Measurements from ENCODE around the gene CAPN10. TPM values are rescaled to one million over a fixed set of nuclear protein-coding genes. Genes with fewer than 3 reads are reported as not detected.
A peak's percentile ranks its signal among the peaks of the same experiment; 100 is the strongest.
"Not testable (repeated sequence)": the region's sequence is repeated elsewhere in the genome, so short reads cannot be mapped to it uniquely, and the experiment has no call there.

CAPN10 gene
- total RNA-seq, 1 donor, result 21.0 TPM

DNA sequence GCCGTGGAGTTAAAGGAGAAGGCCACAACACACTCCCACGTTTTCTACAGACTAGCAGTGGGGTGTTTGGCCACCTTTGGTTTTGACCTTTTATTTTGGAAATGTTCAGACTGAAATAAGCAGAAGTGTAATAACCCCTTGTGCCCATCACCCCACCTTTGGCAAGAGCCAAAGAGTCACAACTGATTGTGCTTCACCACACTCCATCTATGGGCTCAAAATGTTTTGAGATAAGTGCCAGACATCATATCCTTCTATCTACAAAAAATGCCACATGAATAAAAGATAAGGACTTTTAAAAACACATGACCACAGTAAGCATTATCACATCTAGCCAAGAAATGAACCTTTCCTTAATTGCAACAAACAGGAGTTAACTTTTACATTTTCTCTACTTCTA, 28.9 kb downstream of the CAPN10 start:
- no peaks in the 10 kb centered on the region for H3K9me3 ChIP-seq (ENCODE audit: low read depth, low read length)
- TF ChIP-seq, protein P1, sequence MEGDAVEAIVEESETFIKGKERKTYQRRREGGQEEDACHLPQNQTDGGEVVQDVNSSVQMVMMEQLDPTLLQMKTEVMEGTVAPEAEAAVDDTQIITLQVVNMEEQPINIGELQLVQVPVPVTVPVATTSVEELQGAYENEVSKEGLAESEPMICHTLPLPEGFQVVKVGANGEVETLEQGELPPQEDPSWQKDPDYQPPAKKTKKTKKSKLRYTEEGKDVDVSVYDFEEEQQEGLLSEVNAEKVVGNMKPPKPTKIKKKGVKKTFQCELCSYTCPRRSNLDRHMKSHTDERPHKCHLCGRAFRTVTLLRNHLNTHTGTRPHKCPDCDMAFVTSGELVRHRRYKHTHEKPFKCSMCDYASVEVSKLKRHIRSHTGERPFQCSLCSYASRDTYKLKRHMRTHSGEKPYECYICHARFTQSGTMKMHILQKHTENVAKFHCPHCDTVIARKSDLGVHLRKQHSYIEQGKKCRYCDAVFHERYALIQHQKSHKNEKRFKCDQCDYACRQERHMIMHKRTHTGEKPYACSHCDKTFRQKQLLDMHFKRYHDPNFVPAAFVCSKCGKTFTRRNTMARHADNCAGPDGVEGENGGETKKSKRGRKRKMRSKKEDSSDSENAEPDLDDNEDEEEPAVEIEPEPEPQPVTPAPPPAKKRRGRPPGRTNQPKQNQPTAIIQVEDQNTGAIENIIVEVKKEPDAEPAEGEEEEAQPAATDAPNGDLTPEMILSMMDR (IDR thresholded peaks at IDR 0.05; ENCODE audit: extremely low read depth, low read depth, low read length), result no peak
- H3K4me3 ChIP-seq (ENCODE audit: insufficient read depth, low read length), result no peak overlapping the region
- H3K36me3 ChIP-seq (ENCODE audit: insufficient read depth, low read length), result no peaks in the 10 kb centered on the region
- no peak overlapping the region for H2AFZ ChIP-seq (ENCODE audit: low read length)
- no peak for DNase-seq (ENCODE audit: insufficient read length, low spot score, missing footprints)
- no peaks in the 10 kb centered on the region for H3K27me3 ChIP-seq (ENCODE audit: insufficient read depth, low read length)
- no peak overlapping the region for H3K27ac ChIP-seq (ENCODE audit: low read depth, low read length)
- no peaks in the 10 kb centered on the region for H4K20me1 ChIP-seq (ENCODE audit: insufficient read depth, low read length)
- no peaks in the 10 kb centered on the region for H3K79me2 ChIP-seq (ENCODE audit: insufficient read depth, low read length)
- no peaks in the 10 kb centered on the region for H3K4me1 ChIP-seq (ENCODE audit: insufficient read depth, low read length)
- H3K4me2 ChIP-seq (ENCODE audit: insufficient read depth, low read length), result no peak overlapping the region

DNA sequence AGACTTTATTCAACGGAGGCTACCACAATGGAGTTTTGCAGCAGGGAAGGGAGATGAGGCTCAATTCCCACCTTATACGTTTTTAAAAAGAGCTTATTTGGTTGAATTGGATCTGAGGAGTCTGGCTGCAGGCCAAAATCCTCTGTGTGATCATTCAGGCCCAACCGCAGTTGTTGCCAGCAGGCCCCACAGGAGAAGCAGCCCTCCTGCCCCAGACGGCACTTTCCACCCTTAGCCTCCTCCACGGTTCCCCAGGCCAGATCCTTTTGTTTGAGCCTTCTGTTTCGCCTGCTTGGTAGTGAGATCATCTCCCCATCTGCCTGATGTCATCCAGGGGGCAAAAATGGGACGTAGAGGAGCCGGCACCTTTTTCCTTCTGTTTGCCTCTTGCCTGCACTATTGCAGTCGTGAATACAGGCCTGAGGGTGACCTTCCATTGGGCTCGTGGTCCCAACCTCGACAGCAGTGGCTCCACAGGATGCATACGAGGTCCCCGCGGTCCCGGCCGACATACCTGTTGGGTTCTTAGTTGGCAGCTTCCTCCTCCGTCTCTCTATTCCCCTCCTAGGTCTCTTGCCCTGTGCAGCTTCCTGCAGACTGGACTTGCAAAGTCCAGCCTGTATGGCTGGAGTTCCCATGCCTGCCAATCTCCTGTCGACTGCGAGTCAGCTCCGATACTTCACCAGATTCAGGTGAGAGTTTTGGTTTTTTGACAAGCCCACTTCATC, 29.4 kb downstream of the CAPN10 start:
- TF ChIP-seq, protein P1 (IDR thresholded peaks at IDR 0.05; ENCODE audit: extremely low read depth, low read depth, low read length), result no peak
- peak; percentile 8 for DNase-seq (ENCODE audit: insufficient read length, low spot score, missing footprints)
- no peaks in the 10 kb centered on the region for H3K79me2 ChIP-seq (ENCODE audit: insufficient read depth, low read length)
- H4K20me1 ChIP-seq (ENCODE audit: insufficient read depth, low read length), result no peaks in the 10 kb centered on the region
- H3K4me3 ChIP-seq (ENCODE audit: insufficient read depth, low read length), result no peak overlapping the region
- H3K27ac ChIP-seq (ENCODE audit: low read depth, low read length), result no peak overlapping the region
- H3K9me3 ChIP-seq (ENCODE audit: low read depth, low read length), result no peaks in the 10 kb centered on the region
- H3K4me1 ChIP-seq (ENCODE audit: insufficient read depth, low read length), result no peaks in the 10 kb centered on the region
- H3K27me3 ChIP-seq (ENCODE audit: insufficient read depth, low read length), result no peaks in the 10 kb centered on the region
- H3K36me3 ChIP-seq (ENCODE audit: insufficient read depth, low read length), result no peaks in the 10 kb centered on the region
- no peak overlapping the region for H2AFZ ChIP-seq (ENCODE audit: low read length)
- H3K4me2 ChIP-seq (ENCODE audit: insufficient read depth, low read length), result no peak overlapping the region

DNA sequence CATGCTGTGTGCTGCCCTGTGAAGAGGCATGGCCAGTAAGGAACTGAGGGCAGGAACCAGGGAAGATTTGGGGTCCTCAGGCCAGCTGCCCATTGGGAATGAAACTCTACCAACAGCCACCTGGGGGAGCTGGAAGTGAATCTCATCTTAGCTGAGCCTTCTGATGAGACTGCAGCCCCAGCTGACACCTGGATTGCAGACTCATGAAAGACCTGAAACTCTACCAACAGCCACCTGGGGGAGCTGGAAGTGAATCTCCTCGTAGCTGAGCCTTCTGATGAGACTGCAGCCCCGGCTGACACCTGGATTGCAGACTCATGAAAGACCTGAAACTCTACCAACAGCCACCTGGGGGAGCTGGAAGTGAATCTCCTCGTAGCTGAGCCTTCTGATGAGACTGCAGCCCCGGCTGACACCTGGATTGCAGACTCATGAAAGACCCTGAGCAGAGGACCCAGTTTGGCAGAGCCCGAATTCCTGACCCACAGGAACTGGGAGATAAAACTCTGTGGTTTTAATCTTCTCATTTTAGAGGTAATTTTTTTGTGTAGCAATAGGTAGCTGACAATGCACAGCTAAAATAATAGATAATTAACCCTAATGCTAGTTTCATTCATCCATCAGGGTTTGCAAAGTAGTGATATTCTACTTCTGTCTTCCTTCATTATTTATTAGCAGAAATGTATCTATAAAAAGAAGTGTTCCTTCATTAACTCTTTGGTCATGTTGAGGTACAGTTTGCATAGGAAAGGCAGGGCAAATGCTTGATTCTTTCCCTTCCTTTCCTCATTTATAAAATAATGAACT, 30.5 kb downstream of the CAPN10 start:
- H3K4me3 ChIP-seq (ENCODE audit: insufficient read depth, low read length); H3K4me2 ChIP-seq (ENCODE audit: insufficient read depth, low read length); H3K27me3 ChIP-seq (ENCODE audit: insufficient read depth, low read length); H3K36me3 ChIP-seq (ENCODE audit: insufficient read depth, low read length); H4K20me1 ChIP-seq (ENCODE audit: insufficient read depth, low read length); H3K4me1 ChIP-seq (ENCODE audit: insufficient read depth, low read length); H2AFZ ChIP-seq (ENCODE audit: low read length); H3K79me2 ChIP-seq (ENCODE audit: insufficient read depth, low read length); H3K27ac ChIP-seq (ENCODE audit: low read depth, low read length); H3K9me3 ChIP-seq (ENCODE audit: low read depth, low read length): not testable (repeated sequence)
- DNase-seq (ENCODE audit: insufficient read length, low spot score, missing footprints), result peak; percentile 3

DNA sequence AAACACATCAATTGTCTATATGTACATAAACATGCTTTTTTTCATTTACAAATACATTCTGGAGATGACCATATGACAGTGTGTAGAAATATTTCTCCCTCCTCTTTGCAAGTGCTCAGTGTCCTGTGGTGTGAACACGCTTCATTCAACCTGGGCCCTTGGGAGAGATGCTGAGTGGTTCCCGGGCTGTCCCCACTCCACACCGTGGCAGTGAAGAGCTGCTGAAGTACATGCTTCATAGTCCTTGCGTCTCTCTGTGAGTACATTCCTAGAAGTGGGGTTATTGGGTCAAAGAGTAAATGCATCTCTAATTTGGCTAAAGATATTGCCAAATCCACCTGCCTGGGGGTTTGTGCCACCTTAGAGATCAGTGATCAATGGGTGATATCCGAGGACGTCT, 32.2 kb downstream of the CAPN10 start:
- H3K27ac ChIP-seq (ENCODE audit: low read depth, low read length), result no peak overlapping the region
- no peak overlapping the region for H3K4me3 ChIP-seq (ENCODE audit: insufficient read depth, low read length)
- peaks cover 4% of the 10 kb centered on the region for H3K4me1 ChIP-seq (ENCODE audit: insufficient read depth, low read length)
- H2AFZ ChIP-seq (ENCODE audit: low read length), result no peak overlapping the region
- H4K20me1 ChIP-seq (ENCODE audit: insufficient read depth, low read length), result no peaks in the 10 kb centered on the region
- TF ChIP-seq, protein P1 (IDR thresholded peaks at IDR 0.05; ENCODE audit: extremely low read depth, low read depth, low read length), result no peak
- no peaks in the 10 kb centered on the region for H3K79me2 ChIP-seq (ENCODE audit: insufficient read depth, low read length)
- H3K27me3 ChIP-seq (ENCODE audit: insufficient read depth, low read length), result no peaks in the 10 kb centered on the region
- DNase-seq (ENCODE audit: insufficient read length, low spot score, missing footprints), result peak; percentile 13
- no peak overlapping the region for H3K4me2 ChIP-seq (ENCODE audit: insufficient read depth, low read length)
- no peaks in the 10 kb centered on the region for H3K36me3 ChIP-seq (ENCODE audit: insufficient read depth, low read length)
- H3K9me3 ChIP-seq (ENCODE audit: low read depth, low read length), result no peaks in the 10 kb centered on the region

All from osteoblast (primary cell).